KMS-11 (cell line): ENCODE results near the gene PTPDC1.

Experiments used
- H2AFZ ChIP-seq: fragments of 200-600 bp; sonication (generic); 2 replicates; pipeline ENCODE4 v1.6.1; 2016; ENCODE audit warnings: antibody characterized with exemption, mixed run types, low read depth
- H3K27ac ChIP-seq: fragments of 200-600 bp; sonication (generic); 2 replicates; pipeline ENCODE4 v1.6.1; 2016; ENCODE audit warnings: mild to moderate bottlenecking, mixed run types
- H3K27me3 ChIP-seq: fragments of 200-600 bp; sonication (generic); 2 replicates; pipeline ENCODE4 v1.6.1; 2017; ENCODE audit warnings: mild to moderate bottlenecking, low read depth, mixed run types, moderate library complexity; ENCODE audit not compliant: insufficient read depth
- H3K36me3 ChIP-seq: fragments of 200-600 bp; sonication (generic); 2 replicates; pipeline ENCODE4 v1.6.1; 2017; ENCODE audit warnings: mild to moderate bottlenecking, mixed run types; ENCODE audit not compliant: insufficient read depth
- H3K4me1 ChIP-seq: fragments of 200-600 bp; sonication (generic); 2 replicates; pipeline ENCODE4 v1.6.1; 2016; ENCODE audit warnings: mild to moderate bottlenecking, low read depth, mixed run types; ENCODE audit not compliant: poor library complexity, severe bottlenecking
- H3K4me2 ChIP-seq: fragments of 200-600 bp; sonication (generic); 2 replicates; pipeline ENCODE4 v1.7.0; 2016; ENCODE audit warnings: mild to moderate bottlenecking, mixed run types
- H3K4me3 ChIP-seq: fragments of 200-600 bp; sonication (generic); IDR thresholded peaks from 2 replicates; pipeline ENCODE4 v1.6.1; 2017; ENCODE audit warnings: low read depth, low read length, mixed read lengths; ENCODE audit not compliant: insufficient read depth
- H3K79me2 ChIP-seq: fragments of 200-600 bp; sonication (generic); 2 replicates; pipeline ENCODE4 v1.6.1; 2016; ENCODE audit warnings: low read depth, mixed run types; ENCODE audit not compliant: insufficient read depth
- H3K9ac ChIP-seq: fragments of 200-600 bp; sonication (generic); 2 replicates; pipeline ENCODE4 v1.6.1; 2016; ENCODE audit warnings: mild to moderate bottlenecking, mixed run types
- H4K20me1 ChIP-seq: fragments of 200-600 bp; sonication (generic); 2 replicates; pipeline ENCODE4 v1.6.1; 2016; ENCODE audit warnings: mild to moderate bottlenecking, mixed run types; ENCODE audit not compliant: insufficient read depth
- TF ChIP-seq, protein P1 (sequence below): fragments of 200-600 bp; sonication (generic); conservative IDR thresholded peaks from 2 replicates; pipeline ENCODE4 v1.6.1; 2017; ENCODE audit warnings: low read depth, mild to moderate bottlenecking, antibody characterized with exemption, low read length, moderate library complexity, mixed read lengths

Gene PTPDC1

GRCh38 chr9:94157050-94157801 lies 73.0 kb downstream of the PTPDC1 start:
- no peaks in the 10 kb centered on the region for H3K27me3 ChIP-seq
- no peak overlapping the region for H3K27ac ChIP-seq
- no peak overlapping the region for H3K4me2 ChIP-seq
- TF ChIP-seq, protein P1, sequence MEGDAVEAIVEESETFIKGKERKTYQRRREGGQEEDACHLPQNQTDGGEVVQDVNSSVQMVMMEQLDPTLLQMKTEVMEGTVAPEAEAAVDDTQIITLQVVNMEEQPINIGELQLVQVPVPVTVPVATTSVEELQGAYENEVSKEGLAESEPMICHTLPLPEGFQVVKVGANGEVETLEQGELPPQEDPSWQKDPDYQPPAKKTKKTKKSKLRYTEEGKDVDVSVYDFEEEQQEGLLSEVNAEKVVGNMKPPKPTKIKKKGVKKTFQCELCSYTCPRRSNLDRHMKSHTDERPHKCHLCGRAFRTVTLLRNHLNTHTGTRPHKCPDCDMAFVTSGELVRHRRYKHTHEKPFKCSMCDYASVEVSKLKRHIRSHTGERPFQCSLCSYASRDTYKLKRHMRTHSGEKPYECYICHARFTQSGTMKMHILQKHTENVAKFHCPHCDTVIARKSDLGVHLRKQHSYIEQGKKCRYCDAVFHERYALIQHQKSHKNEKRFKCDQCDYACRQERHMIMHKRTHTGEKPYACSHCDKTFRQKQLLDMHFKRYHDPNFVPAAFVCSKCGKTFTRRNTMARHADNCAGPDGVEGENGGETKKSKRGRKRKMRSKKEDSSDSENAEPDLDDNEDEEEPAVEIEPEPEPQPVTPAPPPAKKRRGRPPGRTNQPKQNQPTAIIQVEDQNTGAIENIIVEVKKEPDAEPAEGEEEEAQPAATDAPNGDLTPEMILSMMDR, result no peak
- no peak overlapping the region for H2AFZ ChIP-seq
- no peak overlapping the region for H3K4me3 ChIP-seq
- no peaks in the 10 kb centered on the region for H4K20me1 ChIP-seq
- H3K4me1 ChIP-seq, result no peaks in the 10 kb centered on the region
- H3K79me2 ChIP-seq, result no peaks in the 10 kb centered on the region
- no peak overlapping the region for H3K9ac ChIP-seq
- no peaks in the 10 kb centered on the region for H3K36me3 ChIP-seq
